Measurements from ENCODE around the gene C1QL1. TPM values are rescaled to one million over a fixed set of nuclear protein-coding genes. Genes with fewer than 3 reads are reported as not detected.

Gene C1QL1
- polyA plus RNA-seq, 1 donor: 14.3 TPM

DNA sequence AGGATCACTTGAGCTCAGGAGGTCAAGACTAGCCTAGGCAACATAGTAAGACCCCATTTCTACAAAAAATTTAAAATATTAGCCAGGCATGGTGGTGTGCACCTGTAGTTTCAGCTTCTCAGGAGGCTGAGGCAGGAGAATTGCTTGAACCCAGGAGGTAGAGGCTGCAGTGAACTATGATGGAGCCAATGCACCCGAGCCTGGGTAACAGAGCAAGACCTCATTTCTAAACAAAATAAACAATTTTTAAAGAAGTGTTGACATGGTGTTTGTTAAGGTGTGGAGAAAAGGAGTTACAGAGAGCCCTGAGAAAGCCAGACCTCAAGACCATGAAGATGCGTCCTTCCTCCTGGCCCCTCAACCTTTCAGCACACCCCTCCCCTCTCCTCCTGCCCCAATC, 37.6 kb upstream of the C1QL1 start:
- DNase-seq: no peak
- Histone ChIP-seq H3K27me3 (ENCODE audit: control insufficient read depth, insufficient read depth, low read length) (peaks cover 7% of the 10 kb centered on the region), H3K4me3 (ENCODE audit: low read length) (no peak overlapping the region), H3K36me3 (ENCODE audit: control insufficient read depth, insufficient read depth, low read length) (no peaks in the 10 kb centered on the region), H3K4me1 (ENCODE audit: control insufficient read depth, insufficient read depth, low read length) (no peaks in the 10 kb centered on the region), H3K9me3 (ENCODE audit: control insufficient read depth, low read depth, low read length) (no peaks in the 10 kb centered on the region), H3K27ac (ENCODE audit: low read length) (no peak overlapping the region)
- no CpG with 5 or more reads among the region's 2 CpGs for WGBS (ENCODE audit: insufficient coverage, low lambda C conversion rate)

DNA sequence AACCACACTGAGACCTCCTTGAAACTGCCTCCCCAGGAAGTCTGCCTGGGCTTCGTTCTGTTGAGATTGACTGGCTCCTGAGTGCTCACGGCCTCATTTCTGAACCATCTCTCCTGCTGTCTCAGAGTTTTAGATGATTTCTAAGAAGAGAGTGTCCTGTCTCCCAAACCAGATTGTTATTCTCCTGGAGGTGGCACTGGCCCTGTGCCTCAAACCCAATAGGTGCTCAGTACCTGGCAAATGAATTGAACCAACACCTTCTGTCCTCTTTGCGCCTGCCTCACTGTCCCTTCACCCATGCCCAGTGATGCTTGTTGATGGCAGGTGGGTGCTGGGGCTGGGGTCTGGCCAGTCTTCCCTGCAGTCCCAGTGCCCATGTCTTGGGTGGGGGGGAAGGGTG, 36.3 kb upstream of the C1QL1 start:
- Histone ChIP-seq H3K4me3 (ENCODE audit: low read length) (no peak overlapping the region), H3K27me3 (ENCODE audit: control insufficient read depth, insufficient read depth, low read length) (peaks cover 7% of the 10 kb centered on the region), H3K27ac (ENCODE audit: low read length) (no peak overlapping the region), H3K9me3 (ENCODE audit: control insufficient read depth, low read depth, low read length) (no peaks in the 10 kb centered on the region), H3K4me1 (ENCODE audit: control insufficient read depth, insufficient read depth, low read length) (no peaks in the 10 kb centered on the region), H3K36me3 (ENCODE audit: control insufficient read depth, insufficient read depth, low read length) (no peaks in the 10 kb centered on the region)
- no peak for DNase-seq
- WGBS (ENCODE audit: insufficient coverage, low lambda C conversion rate): no CpG with 5 or more reads among the region's 3 CpGs

DNA sequence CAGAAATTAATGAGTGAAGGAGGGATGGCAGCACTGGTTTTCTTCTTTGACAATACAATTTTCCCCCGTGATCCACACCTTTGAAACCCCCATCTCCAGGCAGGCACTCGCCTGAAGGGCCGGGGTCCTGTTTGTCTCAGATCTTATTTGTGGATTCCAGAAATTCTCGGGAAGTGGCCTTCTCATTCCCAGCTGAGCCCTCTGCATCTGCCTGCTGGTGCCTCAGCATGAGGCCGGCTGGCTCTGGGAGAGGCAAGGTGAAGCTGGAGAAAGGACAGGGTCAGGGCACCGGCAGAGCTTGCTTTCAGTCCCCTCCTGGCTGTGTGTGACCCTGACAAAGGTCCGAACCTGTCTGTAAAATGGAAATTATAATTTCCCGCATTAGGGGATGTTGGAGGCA, 35.8 kb upstream of the C1QL1 start:
- no peak for DNase-seq
- Histone ChIP-seq H3K4me3 (ENCODE audit: low read length) (no peak overlapping the region), H3K27ac (ENCODE audit: low read length) (no peak overlapping the region), H3K9me3 (ENCODE audit: control insufficient read depth, low read depth, low read length) (no peaks in the 10 kb centered on the region), H3K27me3 (ENCODE audit: control insufficient read depth, insufficient read depth, low read length) (peaks cover 7% of the 10 kb centered on the region), H3K36me3 (ENCODE audit: control insufficient read depth, insufficient read depth, low read length) (no peaks in the 10 kb centered on the region), H3K4me1 (ENCODE audit: control insufficient read depth, insufficient read depth, low read length) (no peaks in the 10 kb centered on the region)
- WGBS (ENCODE audit: insufficient coverage, low lambda C conversion rate): no CpG with 5 or more reads among the region's 8 CpGs

DNA sequence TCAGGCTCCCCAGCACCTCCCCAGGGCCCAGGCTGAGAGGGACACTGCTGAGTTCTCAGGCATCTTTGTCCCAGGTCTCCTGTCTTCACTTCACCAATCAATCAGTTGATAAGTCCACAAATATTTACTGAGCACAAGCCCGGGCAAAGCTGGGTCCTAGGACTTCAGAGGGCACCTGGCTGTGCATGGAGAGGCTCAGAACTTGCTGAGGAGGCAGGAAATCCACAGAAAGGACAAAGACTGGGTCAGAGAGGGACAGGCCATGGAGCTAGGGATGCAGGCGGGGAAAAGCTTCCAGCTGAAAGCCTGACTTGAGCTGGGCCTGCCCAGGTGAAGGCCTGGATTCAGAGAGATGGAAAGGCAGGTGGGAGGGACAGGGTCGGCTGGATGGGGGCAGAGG, 33.2 kb upstream of the C1QL1 start:
- Histone ChIP-seq H3K27ac (ENCODE audit: low read length) (no peak overlapping the region), H3K36me3 (ENCODE audit: control insufficient read depth, insufficient read depth, low read length) (no peaks in the 10 kb centered on the region), H3K27me3 (ENCODE audit: control insufficient read depth, insufficient read depth, low read length) (peaks cover 6% of the 10 kb centered on the region), H3K4me3 (ENCODE audit: low read length) (no peak overlapping the region), H3K9me3 (ENCODE audit: control insufficient read depth, low read depth, low read length) (no peaks in the 10 kb centered on the region), H3K4me1 (ENCODE audit: control insufficient read depth, insufficient read depth, low read length) (peaks cover 9% of the 10 kb centered on the region)
- no CpG with 5 or more reads among the region's 3 CpGs for WGBS (ENCODE audit: insufficient coverage, low lambda C conversion rate)
- no peak for DNase-seq

DNA sequence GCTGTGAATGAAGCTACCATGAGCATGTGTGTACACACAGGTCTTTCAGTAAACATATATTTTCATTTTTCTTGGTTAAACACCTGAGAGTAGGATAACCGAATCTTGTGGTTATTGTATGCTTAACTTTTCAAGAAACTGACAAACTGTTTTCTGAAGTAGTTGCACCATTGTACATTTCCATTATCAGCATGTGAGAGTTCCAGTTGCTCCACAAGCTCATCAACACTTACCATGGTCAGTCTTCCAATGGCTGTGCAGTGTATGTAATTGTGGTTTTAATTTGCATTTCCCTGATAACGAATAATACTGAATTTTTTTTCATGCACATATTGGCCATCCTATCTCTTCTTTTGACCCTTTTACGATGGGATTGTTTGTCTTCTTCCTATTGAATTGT, 31.3 kb upstream of the C1QL1 start:
- H3K27ac ChIP-seq (ENCODE audit: low read length): no peak overlapping the region
- 100% methylated on average over 1 of the region's 3 CpGs for WGBS (ENCODE audit: insufficient coverage, low lambda C conversion rate)
- no peaks in the 10 kb centered on the region for H3K9me3 ChIP-seq (ENCODE audit: control insufficient read depth, low read depth, low read length)
- H3K27me3 ChIP-seq (ENCODE audit: control insufficient read depth, insufficient read depth, low read length): peaks cover 4% of the 10 kb centered on the region
- no peak for DNase-seq
- H3K36me3 ChIP-seq (ENCODE audit: control insufficient read depth, insufficient read depth, low read length): no peaks in the 10 kb centered on the region
- H3K4me1 ChIP-seq (ENCODE audit: control insufficient read depth, insufficient read depth, low read length): peaks cover 9% of the 10 kb centered on the region
- no peak overlapping the region for H3K4me3 ChIP-seq (ENCODE audit: low read length)

DNA sequence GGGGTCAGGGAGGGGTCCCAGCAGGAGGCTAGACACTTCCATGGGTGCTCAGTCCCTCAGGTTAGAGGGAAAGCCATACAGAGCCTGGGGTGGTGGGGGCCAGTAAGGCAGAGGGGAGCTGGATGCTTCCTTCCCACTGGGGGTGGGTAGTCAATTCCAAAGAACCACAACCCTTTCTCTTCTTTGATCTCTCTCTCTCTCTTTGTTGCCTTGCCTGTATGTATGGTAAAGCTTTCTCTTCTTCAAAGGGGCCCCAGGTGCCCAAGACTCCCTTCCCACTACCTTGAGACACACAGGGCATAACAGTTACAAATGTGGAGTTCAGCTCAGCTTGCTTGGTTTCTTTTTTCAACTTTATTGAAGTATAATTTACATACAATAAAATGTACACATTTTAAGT, 30.5 kb upstream of the C1QL1 start:
- peaks cover 3% of the 10 kb centered on the region for H3K27me3 ChIP-seq (ENCODE audit: control insufficient read depth, insufficient read depth, low read length)
- no peak for DNase-seq
- no peaks in the 10 kb centered on the region for H3K36me3 ChIP-seq (ENCODE audit: control insufficient read depth, insufficient read depth, low read length)
- no peaks in the 10 kb centered on the region for H3K9me3 ChIP-seq (ENCODE audit: control insufficient read depth, low read depth, low read length)
- H3K4me3 ChIP-seq (ENCODE audit: low read length): no peak overlapping the region
- H3K4me1 ChIP-seq (ENCODE audit: control insufficient read depth, insufficient read depth, low read length): peaks cover 9% of the 10 kb centered on the region
- no peak overlapping the region for H3K27ac ChIP-seq (ENCODE audit: low read length)

DNA sequence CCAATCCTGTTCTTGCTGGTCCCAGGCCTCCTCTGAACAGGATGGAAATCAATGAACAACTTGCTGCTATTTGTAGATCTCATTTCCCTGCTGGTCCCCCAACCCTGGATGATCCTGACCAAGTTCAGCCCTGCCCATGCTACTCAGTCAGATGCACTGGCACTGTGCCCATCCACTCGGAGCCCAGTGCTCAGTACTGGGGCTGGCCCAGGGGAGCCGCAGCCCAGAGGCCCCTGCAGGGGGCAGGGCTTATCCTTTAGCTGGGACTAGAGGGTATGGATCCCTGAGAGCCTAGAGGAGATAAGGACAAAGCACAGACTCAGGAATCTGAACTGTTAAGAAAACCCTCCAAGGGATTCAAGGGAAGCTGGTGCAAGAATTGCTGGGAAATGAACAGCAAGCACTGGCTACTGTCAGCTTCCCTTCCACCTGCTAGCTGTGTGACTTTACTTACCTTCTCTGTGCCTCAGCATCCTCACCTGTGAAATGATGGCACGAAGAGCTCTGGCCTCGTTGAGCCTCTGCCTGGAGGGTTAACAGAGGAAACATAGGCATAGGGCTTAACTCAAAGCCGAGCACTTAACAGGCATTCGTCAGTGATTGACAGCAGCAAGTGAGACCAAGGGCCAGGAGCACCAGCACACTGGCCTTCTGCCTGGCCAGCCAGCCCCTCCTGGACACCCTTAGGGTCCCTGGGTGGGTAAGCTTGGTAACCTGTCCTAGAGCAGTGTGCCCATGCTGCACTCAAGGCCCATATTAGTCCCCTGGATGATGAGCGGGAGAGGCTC, 29.8 kb upstream of the C1QL1 start:
- Histone ChIP-seq H3K9me3 (ENCODE audit: control insufficient read depth, low read depth, low read length) (no peaks in the 10 kb centered on the region), H3K4me3 (ENCODE audit: low read length) (no peak overlapping the region), H3K36me3 (ENCODE audit: control insufficient read depth, insufficient read depth, low read length) (no peaks in the 10 kb centered on the region), H3K27me3 (ENCODE audit: control insufficient read depth, insufficient read depth, low read length) (peaks cover 3% of the 10 kb centered on the region), H3K27ac (ENCODE audit: low read length) (no peak overlapping the region), H3K4me1 (ENCODE audit: control insufficient read depth, insufficient read depth, low read length) (peaks cover 9% of the 10 kb centered on the region)
- 100% methylated on average over 1 of the region's 7 CpGs for whole genome bisulfite sequencing (ENCODE audit: insufficient coverage, low lambda C conversion rate)
- DNase-seq: peak in 1 of 2 donors; percentile 49

DNA sequence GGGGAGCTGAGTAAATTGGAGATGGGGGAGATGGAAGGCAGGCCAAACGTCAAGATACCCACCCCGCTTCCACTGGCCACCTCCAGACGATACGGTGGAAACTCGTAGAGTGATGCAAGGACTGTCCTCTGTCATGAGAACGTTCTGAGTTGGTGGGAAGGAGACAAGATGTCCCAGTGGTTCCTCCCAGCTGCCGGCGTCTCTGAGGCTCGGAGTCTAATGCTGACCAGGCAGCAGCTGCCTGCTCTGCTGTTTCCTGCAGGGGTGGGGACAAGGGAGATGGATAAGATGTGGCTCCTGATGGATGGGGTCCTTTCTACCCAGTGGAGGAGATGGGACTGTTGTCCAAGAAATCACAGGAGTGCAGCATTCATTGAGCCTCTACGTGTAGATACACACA, 28.2 kb upstream of the C1QL1 start:
- WGBS (ENCODE audit: insufficient coverage, low lambda C conversion rate): no CpG with 5 or more reads among the region's 10 CpGs
- no peak for DNase-seq
- peaks cover 9% of the 10 kb centered on the region for H3K4me1 ChIP-seq (ENCODE audit: control insufficient read depth, insufficient read depth, low read length)
- H3K36me3 ChIP-seq (ENCODE audit: control insufficient read depth, insufficient read depth, low read length): no peaks in the 10 kb centered on the region
- peaks cover 7% of the 10 kb centered on the region for H3K27me3 ChIP-seq (ENCODE audit: control insufficient read depth, insufficient read depth, low read length)
- no peak overlapping the region for H3K4me3 ChIP-seq (ENCODE audit: low read length)
- H3K27ac ChIP-seq (ENCODE audit: low read length): no peak overlapping the region
- no peaks in the 10 kb centered on the region for H3K9me3 ChIP-seq (ENCODE audit: control insufficient read depth, low read depth, low read length)

DNA sequence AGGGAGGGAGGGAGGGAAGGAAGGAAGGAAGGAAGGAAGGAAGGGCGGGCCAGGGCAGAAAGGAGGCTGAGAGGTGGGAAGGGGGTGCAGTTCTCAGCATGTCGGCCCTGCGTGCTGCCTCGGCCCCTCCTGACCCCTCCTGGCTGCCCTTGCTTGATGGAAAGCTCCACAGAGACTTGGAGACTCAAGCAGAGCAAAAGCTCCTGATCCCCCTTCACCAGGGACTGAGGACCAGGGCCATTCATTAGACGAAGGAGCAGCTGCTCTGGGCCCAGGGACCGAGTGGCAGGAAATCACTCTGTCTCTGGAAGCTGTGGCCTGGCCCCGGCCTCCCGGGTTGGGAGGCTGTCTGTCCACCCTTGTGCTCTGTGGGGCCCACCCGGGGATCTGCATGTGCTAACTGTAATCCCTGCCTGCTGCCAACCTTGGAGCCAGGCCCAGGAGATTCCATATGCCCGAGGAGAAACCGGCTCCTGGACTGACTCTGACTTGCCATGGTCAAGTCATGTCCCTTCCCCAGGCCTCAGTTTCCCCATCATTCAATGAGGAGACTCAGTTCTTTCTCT, 27.4 kb upstream of the C1QL1 start:
- Histone ChIP-seq H3K27me3 (ENCODE audit: control insufficient read depth, insufficient read depth, low read length) (peaks cover 8% of the 10 kb centered on the region), H3K27ac (ENCODE audit: low read length) (no peak overlapping the region), H3K36me3 (ENCODE audit: control insufficient read depth, insufficient read depth, low read length) (no peaks in the 10 kb centered on the region), H3K4me1 (ENCODE audit: control insufficient read depth, insufficient read depth, low read length) (peaks cover 9% of the 10 kb centered on the region), H3K4me3 (ENCODE audit: low read length) (no peak overlapping the region), H3K9me3 (ENCODE audit: control insufficient read depth, low read depth, low read length) (no peaks in the 10 kb centered on the region)
- DNase-seq: no peak
- WGBS (ENCODE audit: insufficient coverage, low lambda C conversion rate): no CpG with 5 or more reads among the region's 11 CpGs

DNA sequence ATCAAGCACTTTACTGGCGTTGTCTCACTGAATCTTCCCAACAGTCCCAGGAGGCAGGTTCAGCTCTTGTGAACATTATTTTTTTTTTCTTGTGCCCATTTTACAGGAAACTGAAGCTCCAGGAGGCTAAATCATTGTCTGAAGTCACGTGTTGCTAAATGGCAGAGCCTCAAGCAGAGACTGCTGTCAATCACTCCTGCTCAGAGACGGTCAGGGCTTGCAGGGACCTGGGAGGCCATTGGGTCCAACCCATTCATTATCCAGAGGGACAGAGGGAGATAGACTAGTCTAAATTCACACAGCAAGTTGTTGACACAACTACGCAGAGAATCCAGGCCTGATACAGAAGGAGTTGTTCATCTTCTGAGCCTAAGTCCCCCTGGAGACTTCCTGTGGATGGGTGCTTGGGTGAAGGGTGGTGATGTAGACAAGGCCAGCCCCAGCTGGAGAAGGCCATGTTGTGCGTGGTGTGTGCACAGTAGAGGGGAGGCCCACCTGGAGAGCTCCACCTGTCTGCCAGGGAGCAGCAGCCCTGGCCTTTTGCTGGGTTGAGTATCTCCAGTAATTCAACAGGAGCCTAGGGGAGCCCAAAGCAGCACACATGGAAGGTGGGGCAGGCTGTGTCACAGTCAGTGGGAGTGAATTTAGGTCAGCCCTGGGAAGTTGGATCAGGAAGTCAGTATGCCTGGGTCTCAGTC, 24.3 kb upstream of the C1QL1 start:
- Histone ChIP-seq H3K36me3 (ENCODE audit: control insufficient read depth, insufficient read depth, low read length) (no peaks in the 10 kb centered on the region), H3K9me3 (ENCODE audit: control insufficient read depth, low read depth, low read length) (no peaks in the 10 kb centered on the region), H3K4me1 (ENCODE audit: control insufficient read depth, insufficient read depth, low read length) (peaks cover 8% of the 10 kb centered on the region), H3K27me3 (ENCODE audit: control insufficient read depth, insufficient read depth, low read length) (peaks cover 33% of the 10 kb centered on the region), H3K27ac (ENCODE audit: low read length) (no peak overlapping the region), H3K4me3 (ENCODE audit: low read length) (no peak overlapping the region)
- no peak for DNase-seq
- 40% methylated on average over 1 of the region's 5 CpGs for WGBS (ENCODE audit: insufficient coverage, low lambda C conversion rate)

Measured in large intestine (tissue), 3 donors.